Measurements from ENCODE around the gene SUCO. TPM values are rescaled to one million over a fixed set of nuclear protein-coding genes. Genes with fewer than 3 reads are reported as not detected.

SUCO gene
- total RNA-seq, 1 donor from 2014 or later, result 30.2 TPM

DNA sequence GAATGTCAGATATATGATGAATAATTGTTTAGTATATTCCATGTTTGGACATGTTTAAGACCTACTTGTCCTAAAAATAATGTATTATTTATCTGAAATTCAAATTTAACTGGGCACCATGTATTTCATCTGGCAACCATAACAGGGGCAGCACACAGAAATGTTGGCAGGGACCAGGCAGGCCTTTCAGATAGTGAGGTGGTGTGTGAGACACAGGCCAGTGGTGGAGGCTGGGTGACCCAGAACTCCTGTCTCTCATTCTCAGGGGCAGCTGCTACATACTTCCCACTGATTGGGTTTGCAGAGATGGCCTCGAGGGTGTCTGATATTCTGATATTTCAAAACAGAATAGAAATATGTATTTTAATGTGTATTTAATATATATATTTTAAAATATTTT is 124.6 kb downstream of the SUCO start:
- TF ChIP-seq, protein P1, sequence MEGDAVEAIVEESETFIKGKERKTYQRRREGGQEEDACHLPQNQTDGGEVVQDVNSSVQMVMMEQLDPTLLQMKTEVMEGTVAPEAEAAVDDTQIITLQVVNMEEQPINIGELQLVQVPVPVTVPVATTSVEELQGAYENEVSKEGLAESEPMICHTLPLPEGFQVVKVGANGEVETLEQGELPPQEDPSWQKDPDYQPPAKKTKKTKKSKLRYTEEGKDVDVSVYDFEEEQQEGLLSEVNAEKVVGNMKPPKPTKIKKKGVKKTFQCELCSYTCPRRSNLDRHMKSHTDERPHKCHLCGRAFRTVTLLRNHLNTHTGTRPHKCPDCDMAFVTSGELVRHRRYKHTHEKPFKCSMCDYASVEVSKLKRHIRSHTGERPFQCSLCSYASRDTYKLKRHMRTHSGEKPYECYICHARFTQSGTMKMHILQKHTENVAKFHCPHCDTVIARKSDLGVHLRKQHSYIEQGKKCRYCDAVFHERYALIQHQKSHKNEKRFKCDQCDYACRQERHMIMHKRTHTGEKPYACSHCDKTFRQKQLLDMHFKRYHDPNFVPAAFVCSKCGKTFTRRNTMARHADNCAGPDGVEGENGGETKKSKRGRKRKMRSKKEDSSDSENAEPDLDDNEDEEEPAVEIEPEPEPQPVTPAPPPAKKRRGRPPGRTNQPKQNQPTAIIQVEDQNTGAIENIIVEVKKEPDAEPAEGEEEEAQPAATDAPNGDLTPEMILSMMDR (conservative IDR thresholded peaks at IDR 0.05; ENCODE audit: low read depth, low read length), result no peak
- no peak overlapping the region for H3K4me3 ChIP-seq (ENCODE audit: low read depth, low read length)
- DNase-seq (ENCODE audit: low read depth), result no peak

DNA sequence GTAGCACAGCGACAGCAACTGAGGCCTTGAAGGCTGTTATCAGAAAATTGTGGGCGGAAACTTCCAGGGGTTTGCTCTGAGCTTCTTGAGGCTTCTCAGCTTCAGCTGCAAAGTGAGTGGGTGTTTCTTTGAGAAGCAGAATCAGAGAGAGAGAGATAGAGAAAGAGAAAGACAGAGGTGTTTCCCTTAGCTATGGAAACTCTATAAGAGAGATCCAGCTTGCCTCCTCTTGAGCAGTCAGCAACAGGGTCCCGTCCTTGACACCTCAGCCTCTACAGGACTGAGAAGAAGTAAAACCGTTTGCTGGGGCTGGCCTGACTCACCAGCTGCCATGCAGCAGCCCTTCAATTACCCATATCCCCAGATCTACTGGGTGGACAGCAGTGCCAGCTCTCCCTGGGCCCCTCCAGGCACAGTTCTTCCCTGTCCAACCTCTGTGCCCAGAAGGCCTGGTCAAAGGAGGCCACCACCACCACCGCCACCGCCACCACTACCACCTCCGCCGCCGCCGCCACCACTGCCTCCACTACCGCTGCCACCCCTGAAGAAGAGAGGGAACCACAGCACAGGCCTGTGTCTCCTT is 126.0 kb downstream of the SUCO start, which contains the start of gene FASLG:
FASLG (plus strand) TSS at position 233 of the 583 bp plus-strand sequence; CDS start at position 332, 99 bp downstream.
- TF ChIP-seq, protein P1 (conservative IDR thresholded peaks at IDR 0.05; ENCODE audit: low read depth, low read length), result no peak
- H3K4me3 ChIP-seq (ENCODE audit: low read depth, low read length), result no peak within 1 kb of the TSS
- no peak for DNase-seq (ENCODE audit: low read depth)

DNA sequence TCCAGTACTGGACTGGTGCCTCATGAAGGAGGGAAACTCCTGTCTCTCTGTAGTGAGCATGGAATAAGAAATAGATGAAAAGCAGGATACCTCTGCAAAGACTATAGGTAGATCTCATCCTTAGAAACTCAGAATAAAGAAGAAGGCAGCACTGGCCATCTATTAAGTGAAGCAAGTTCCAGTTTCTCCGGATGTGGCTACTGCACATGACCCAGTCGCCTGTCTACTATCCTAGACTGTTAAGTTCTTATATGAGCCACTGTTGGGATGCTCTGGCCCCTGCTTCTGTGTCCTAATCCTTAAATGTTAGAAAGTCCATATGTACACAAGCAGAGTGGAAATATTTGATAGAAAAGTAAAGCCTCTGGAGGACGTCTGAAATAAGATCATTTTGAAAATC is 128.2 kb downstream of the SUCO start:
- H3K4me3 ChIP-seq (ENCODE audit: low read depth, low read length), result no peak overlapping the region
- DNase-seq (ENCODE audit: low read depth), result no peak
- TF ChIP-seq, protein P1 (conservative IDR thresholded peaks at IDR 0.05; ENCODE audit: low read depth, low read length), result no peak

Other genes with a start within 250 kb of the SUCO start
- not detected in 2 replicates for gene C1orf105, start 112.5 kb upstream of the SUCO start, total RNA-seq
- 20.9 and 27.1 TPM in 2 replicates for gene PIGC, start 89.1 kb upstream of the SUCO start, total RNA-seq
- gene FASLG, start 126.0 kb downstream of the SUCO start, total RNA-seq, result not detected in 2 replicates

Data from epithelial cell of proximal tubule (primary cell).